Measurements from ENCODE around the gene FUT3.

GRCh38 chr19:5825178-5825577, 26.1 kb downstream of the FUT3 start:
- TF ChIP-seq CTCF (IDR thresholded peaks at IDR 0.05; ENCODE audit: insufficient read depth, low read length, poor library complexity, severe bottlenecking) (no peak), EZH2phosphoT487 (conservative IDR thresholded peaks at IDR 0.05; ENCODE audit: low read length) (no peak)

All from SU-DHL-6 (cell line).